GM19025 (cell line): ENCODE results near the gene TMTC1.

ENCODE experiments used
- ATAC-seq: cut with Tn5 transposase; IDR thresholded peaks from one replicate; pipeline ENCODE4 v1.9.1; 2021; ENCODE audit warnings: mild to moderate bottlenecking, low read depth, moderate library complexity; ENCODE audit not compliant: unreplicated experiment

The TMTC1 gene

DNA sequence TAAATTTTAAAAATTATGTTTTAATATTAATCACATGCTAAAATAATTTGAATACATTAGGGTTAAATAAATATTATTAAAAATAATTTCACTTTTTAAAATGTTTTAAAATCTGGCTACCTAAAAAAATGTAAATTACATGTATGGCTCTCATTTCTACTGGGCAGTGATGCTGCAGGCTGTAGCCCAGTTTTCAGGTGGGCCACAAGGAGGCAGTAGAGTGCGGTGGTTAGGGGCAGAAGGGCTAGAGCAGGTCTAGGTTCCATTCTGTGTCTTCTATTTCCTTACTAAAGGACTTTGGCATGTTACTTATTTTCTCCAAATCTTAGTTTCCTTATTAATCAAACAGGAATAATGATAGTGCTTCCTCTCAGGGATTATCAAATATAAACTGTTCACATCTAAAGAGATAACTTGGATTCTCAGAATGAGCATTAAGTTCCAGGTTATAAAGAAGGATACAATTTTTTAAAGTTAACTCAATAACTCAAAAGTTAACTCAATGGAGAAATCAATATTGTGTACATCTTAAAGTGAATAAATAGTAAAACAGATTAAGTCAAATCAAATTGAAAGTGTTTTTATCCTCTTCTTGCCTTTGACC is 231.3 kb downstream of the TMTC1 start:
- ATAC-seq = peak; percentile 89

DNA sequence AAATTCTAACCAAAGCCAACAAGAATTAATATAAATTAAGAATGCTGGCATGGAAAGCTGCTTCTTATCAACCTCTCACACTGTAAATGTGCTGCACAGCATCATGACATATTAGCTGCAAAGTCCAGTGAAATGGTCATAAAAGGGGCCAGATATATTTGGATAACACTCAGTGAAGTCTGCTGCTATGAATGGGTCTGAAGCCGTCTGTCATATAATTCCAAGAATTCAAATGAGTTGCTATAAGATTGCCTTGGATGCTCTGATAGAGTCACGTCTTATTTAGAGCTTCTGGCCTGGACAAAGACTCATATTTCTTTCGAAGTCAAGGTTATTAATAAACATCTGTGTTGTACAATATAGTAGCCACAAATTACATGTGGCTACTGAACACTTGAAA is 231.9 kb downstream of the TMTC1 start:
- ATAC-seq = no peak

GRCh38 chr12:29547864-29548263 is 235.9 kb downstream of the TMTC1 start:
- ATAC-seq = no peak

DNA sequence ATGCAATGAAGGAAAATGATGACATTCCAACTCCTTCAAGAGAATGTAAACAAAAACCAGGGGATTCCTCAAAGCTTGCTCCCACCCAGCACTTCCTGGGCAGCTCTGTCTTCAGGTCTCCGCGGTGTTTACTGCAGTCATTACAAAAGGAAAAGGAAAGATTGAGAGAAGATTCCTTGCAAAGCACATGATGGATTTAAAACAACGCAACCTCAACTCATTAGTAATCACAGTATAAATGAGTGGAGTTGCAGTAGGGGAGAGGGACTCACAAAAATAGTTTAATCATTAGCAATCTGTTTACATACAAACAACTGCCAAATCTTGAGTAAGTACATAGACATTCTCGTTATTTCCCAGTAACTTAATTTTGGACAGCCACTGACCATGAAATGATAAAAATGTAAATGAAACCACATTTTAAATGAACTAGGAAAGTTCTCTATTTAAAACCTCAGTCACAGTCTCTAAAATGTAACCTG is 236.6 kb downstream of the TMTC1 start:
- ATAC-seq = no peak

DNA sequence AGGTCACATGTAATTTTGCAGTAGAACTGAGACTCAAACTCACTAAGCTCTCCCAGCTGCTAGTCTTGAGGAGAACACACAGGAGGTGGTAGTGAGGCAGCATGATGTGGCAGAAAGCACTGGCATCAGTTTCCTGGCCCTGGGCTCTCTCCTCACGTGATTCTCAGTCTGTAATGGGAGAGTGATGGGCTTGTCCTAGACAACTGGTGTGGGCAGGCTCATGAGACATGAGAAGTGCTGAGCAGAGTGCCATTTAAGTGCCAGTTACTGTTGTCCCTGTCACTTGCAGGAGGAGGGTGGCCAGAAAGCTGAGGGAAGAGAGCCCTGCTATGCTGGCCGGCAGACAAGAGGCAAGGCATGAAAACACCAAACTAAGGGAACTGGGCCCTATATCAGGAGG is 237.7 kb downstream of the TMTC1 start:
- no peak for ATAC-seq

GRCh38 chr12:29545102-29545467 is 238.7 kb downstream of the TMTC1 start:
- ATAC-seq = peak; percentile 92

DNA sequence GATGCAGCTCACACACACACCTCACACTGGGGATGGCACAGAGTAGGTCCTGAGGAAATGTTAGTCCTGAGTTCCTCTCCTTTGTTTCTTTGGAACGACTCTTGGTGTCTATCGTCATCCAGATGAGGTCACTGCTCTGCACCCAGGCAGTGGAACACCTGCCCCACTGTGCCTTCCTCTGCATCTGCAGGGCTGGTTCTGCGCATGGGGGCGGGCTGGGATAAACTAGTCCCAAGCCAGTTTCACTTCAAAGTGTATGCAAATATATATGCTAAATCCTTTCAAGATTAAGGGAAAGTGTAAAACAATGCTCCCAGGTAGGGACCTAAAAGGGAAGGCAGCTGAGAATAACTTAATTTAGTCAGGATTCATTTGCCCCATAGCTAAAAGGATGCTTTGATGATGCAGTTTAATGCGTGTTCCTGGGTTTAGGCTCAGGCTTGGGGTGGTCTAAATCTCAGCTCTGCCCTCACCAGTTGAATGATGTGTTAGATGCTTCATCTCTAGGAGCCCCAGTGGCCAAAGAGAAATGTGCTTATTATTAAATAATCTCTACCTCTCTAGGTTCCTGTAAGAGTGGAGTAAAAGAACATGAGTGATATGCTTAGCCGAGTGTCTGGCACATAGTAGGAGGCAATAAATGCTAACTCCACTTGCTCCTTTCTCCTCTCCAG is 239.2 kb downstream of the TMTC1 start:
- ATAC-seq = peak; percentile 24

GRCh38 chr12:29543036-29543435 is 240.7 kb downstream of the TMTC1 start:
- no peak for ATAC-seq

GRCh38 chr12:29537298-29537697 is 246.4 kb downstream of the TMTC1 start:
- ATAC-seq = no peak

GRCh38 chr12:29534935-29535334 is 248.8 kb downstream of the TMTC1 start:
- no peak for ATAC-seq

GRCh38 chr12:29533815-29534489 is 249.8 kb downstream of the TMTC1 start:
- no peak for ATAC-seq

GRCh38 chr12:29531471-29531870 is 252.3 kb downstream of the TMTC1 start:
- ATAC-seq = no peak

DNA sequence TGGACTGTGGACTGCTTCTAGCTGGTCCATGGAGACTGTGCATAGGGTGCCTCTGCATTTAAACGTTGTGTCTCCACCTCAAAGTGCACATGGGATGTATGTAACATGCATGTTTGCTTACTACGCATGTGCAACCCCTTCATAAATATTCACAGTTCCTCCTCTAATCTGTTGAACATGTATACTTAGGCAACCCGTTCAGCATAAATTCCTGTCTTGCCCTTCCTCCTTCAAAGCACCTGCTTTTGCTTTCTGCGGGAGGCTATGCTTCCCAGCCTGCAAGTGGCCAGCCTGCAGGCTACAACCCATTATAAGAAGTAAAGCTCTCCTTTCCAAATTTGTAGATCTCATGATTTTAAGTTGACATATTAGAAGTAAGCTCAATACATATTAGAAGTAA is 253.3 kb downstream of the TMTC1 start:
- no peak for ATAC-seq

DNA sequence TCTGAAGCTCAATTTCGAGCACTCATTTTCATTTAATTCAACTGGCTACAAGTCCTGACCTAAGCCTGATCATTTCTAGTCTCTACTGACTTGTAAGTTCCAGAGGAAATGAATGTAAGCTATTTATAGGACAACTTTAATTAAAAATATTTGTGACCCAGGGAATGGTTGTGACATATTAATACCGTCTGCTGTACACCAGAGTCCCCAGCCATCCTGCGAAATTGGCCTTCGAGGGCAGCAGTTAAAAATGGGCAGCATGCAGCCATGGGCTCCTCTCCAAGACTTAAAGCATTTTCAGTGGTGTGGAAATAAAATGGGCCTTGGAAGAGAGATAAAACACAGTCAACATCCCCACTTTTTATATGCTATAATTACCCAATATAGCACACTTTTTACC is 255.6 kb downstream of the TMTC1 start:
- ATAC-seq = no peak

DNA sequence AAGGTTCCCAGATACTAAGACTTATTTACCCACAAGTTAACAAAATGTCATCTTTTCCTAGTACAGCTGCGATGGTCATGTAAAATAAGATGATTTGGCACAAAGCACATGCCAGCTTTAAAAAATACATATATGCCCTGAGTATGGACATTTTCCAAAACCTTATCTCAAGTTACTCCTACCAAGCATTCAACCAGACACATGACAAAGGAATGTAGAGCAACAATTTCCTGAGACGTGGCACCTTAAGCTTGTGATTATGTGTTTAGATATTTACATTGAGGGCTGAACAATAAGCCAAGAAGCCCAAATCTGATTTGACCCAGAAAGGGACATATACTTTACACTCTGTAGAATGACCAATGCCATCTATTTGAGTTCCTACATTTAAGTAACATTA is 261.8 kb downstream of the TMTC1 start:
- no peak for ATAC-seq

DNA sequence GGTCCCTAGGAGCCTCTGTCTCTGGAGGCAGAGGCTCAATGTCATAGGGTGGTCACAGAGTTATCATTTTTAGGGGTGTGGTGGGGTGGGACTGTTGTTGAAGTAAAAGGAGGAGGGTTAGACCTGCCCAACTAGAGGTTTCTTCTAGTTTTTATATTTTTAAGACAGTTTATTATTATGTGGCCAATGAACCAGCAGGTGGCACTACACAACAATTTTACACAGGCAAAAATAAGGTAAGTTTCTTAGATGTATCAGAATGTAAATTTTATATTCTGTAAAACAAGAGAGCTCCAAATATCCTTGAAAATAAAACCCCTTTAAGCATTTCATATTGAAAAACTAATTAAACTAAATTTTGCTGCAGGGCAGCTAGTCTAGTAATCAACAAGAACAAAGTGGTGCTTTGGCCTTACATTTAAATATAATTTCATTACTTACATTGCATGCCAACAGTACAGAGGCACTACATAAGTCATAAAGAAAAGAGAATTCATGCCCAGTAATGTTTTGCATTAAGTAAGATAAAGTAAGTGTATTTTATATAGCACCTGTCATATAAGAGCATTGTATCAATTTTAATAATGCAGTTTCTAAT is 264.1 kb downstream of the TMTC1 start:
- no peak for ATAC-seq

- no peak for ATAC-seq
Observed at GRCh38 chr12:29518407-29518806, 265.3 kb downstream of the TMTC1 start.

DNA sequence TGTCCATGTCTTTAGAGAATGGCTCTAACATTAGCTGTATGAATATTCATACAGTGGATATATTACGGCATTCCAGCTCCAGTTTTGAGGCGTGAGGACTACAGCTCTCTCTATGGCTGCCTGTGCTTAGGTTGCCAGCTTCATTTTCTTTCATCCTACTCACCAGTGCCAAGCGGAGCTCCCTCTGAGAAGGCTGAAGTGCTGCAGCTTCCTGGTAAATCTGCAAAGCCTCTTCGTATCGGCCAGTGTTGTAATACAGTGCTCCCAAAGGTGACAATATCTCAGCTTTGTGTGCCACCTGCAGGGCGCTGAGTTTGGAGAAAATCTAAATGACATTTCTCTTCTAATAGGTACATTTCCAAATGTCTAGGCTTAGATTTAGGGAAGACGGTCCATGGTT is 266.5 kb downstream of the TMTC1 start:
- no peak for ATAC-seq

DNA sequence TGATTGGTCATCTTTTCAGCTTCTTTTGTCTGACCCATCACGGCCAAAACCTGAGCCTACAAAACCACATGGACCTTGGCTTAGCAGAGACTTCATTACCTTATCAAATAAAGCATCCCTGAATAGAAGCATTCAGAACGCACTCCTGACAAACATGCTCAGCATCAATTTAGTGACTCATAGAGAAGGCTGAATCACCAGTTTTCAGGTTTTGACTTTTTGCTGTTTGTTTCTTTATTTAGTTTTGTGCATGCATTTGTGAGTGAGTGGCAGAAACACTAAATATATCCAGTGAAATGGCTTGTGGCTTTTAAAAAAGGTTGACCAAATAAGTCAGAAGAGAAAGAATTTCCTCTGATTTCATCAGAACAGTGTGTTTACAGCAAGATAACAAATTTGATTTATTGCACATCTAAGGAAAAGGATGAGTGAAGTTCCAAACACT is 267.3 kb downstream of the TMTC1 start:
- ATAC-seq = no peak

GRCh38 chr12:29510591-29511185 is 273.1 kb downstream of the TMTC1 start:
- ATAC-seq = no peak

DNA sequence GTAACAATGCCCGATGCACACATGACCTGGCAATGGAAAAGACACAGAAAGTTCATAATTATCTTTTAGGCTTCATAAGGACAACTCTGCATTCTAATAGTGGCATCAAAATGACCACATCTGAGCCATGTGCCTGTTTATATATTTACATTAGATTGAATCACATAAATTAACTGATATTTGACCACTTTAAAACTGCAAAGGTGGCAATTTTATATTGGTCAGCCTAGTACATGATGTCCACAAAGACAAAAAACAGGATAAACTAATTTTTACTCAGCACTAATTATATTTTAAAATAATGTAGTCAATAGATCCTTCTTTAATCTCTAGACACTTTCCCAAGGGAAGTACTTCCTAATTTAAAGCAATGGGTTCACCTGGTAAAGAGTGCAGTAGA is 274.2 kb downstream of the TMTC1 start:
- ATAC-seq = no peak
